A673 (cell line): ENCODE results near the gene PGBD5. TPM values are rescaled to one million over a fixed set of nuclear protein-coding genes. Genes with fewer than 3 reads are reported as not detected.

Source experiments
- BruUV-seq: library from RNA; stranded (reverse); fragments of 400-500 nt; replicated peaks from 2 replicates; lab custom pipeline; 2021; lab: Mats Ljungman, UMichigan
- CTCF ChIA-PET: fragments of 300-600 bp; sonication (Branson Sonifier 250); formaldehyde crosslinking; loops from one replicate; lab custom pipeline; 2022; ENCODE audit warnings: antibody characterized with exemption; lab: Charles Lee
- POLR2A ChIA-PET: fragments of 300-600 bp; sonication (Branson Sonifier 250); formaldehyde crosslinking; loops from one replicate; lab custom pipeline; 2022; ENCODE audit warnings: antibody characterized with exemption; ENCODE audit not compliant: low non-redundant PET; lab: Charles Lee
- DNase-seq: peaks from one replicate; pipeline ENCODE4 v3.0.0-alpha.2; 2015; ENCODE audit warnings: low spot score
- H3K27ac ChIP-seq: fragments of 200-600 bp; sonication (generic); 2 replicates; pipeline ENCODE4 v1.5.1; 2016; ENCODE audit warnings: mixed run types, low read depth, mild to moderate bottlenecking, mixed read lengths, antibody characterized with exemption, low read length; ENCODE audit not compliant: poor library complexity, severe bottlenecking
- H3K27me3 ChIP-seq: fragments of 200-600 bp; sonication (generic); replicated peaks from 2 replicates; pipeline ENCODE4 v1.6.1; 2017; ENCODE audit warnings: mixed run types, low read depth, mild to moderate bottlenecking, mixed read lengths, antibody characterized with exemption, low read length; ENCODE audit not compliant: insufficient read depth, poor library complexity
- H3K36me3 ChIP-seq: fragments of 200-600 bp; sonication (generic); 2 replicates; pipeline ENCODE4 v1.6.1; 2016; ENCODE audit warnings: mixed run types, mild to moderate bottlenecking, mixed read lengths, antibody characterized with exemption, low read length; ENCODE audit not compliant: insufficient read depth, poor library complexity, severe bottlenecking
- H3K4me1 ChIP-seq: fragments of 200-600 bp; sonication (generic); 2 replicates; pipeline ENCODE4 v1.6.1; 2017; ENCODE audit warnings: mixed run types, mild to moderate bottlenecking, mixed read lengths, antibody characterized with exemption, low read length; ENCODE audit not compliant: insufficient read depth, poor library complexity, severe bottlenecking
- H3K4me3 ChIP-seq: fragments of 200-600 bp; sonication (generic); 2 replicates; pipeline ENCODE4 v1.5.1; 2016; ENCODE audit warnings: low read depth, mixed run types, mild to moderate bottlenecking, mixed read lengths, low read length; ENCODE audit not compliant: poor library complexity, severe bottlenecking
- H3K9me3 ChIP-seq: fragments of 200-600 bp; sonication (generic); 2 replicates; pipeline ENCODE4 v1.6.1; 2016; ENCODE audit warnings: mixed run types, low read depth, mild to moderate bottlenecking, mixed read lengths, antibody characterized with exemption, low read length; ENCODE audit not compliant: poor library complexity, severe bottlenecking
- CTCF ChIP-seq: fragments of 300-800, 200-600 bp; sonication (generic); conservative IDR thresholded peaks from 2 replicates; pipeline ENCODE4 v1.5.1; 2017; ENCODE audit warnings: low read depth, mild to moderate bottlenecking, antibody characterized with exemption, low read length, moderate library complexity, mixed read lengths
- EZH2 ChIP-seq: fragments of 200-600 bp; sonication (generic); IDR thresholded peaks from 2 replicates; pipeline ENCODE4 v1.6.1; 2017; ENCODE audit warnings: borderline replicate concordance, low read depth, mild to moderate bottlenecking, mixed read lengths, antibody characterized with exemption, low read length; ENCODE audit not compliant: poor library complexity, severe bottlenecking
- intact Hi-C: fragments of 100-400 bp; cut with micrococcal nuclease; formaldehyde crosslinking; loops from one replicate; pipeline ENCODE4 v1.10.0; 2022; ENCODE audit not compliant: unreplicated experiment
- total RNA-seq: library from RNA; stranded (reverse); gene quantifications from 2 replicates; pipeline ENCODE4 v1.2.3, GENCODE V29; 2021

Gene PGBD5
- total RNA-seq, 1 experiment from 2014 or later, result 0.52 TPM

- DNase-seq, result no peak
Observed at GRCh38 chr1:230441183-230442029, 15.3 kb upstream of the PGBD5 start.

DNA sequence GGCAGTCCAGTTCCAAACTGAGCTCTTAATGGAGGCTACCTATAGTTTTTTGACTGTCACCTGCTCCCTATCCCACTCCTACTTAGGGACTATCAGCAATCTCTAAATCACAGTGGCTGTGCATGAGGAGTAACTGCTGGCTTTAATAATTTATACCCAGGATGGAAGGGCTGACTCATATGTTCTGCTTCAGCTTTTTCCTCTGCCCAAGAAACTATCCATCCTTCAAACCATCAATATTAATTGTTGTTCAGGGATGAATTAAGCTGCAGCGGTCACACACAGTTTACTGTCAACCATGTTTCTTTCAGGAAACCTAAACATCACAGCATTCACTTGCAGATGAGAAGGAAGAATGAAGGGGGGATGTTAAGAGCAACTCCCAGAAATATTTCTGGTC, 9.0 kb upstream of the PGBD5 start:
- intact Hi-C loops, result no loop called here

More at GRCh38 chr1:230441183-230442029, 15.3 kb upstream of the PGBD5 start:
- no peaks in the 10 kb centered on the region for H3K36me3 ChIP-seq
- no peaks in the 10 kb centered on the region for H3K4me1 ChIP-seq
- no TSS peak for BruUV-seq
- no peaks in the 10 kb centered on the region for H3K9me3 ChIP-seq
- peaks cover 37% of the 10 kb centered on the region for H3K27me3 ChIP-seq
- ChIA-PET POLR2A (no interaction called here), CTCF (no interaction called here)
- no peak overlapping the region for H3K27ac ChIP-seq
- TF ChIP-seq CTCF, result no peak
- no peak for TF ChIP-seq EZH2
- H3K4me3 ChIP-seq, result no peak overlapping the region
- intact Hi-C loops, result no loop called here

GRCh38 chr1:230431527-230431926, 5.4 kb upstream of the PGBD5 start:
- no peak for TF ChIP-seq CTCF
- no peak for TF ChIP-seq EZH2
- H3K4me3 ChIP-seq, result no peak overlapping the region
- no peaks in the 10 kb centered on the region for H3K36me3 ChIP-seq
- no peaks in the 10 kb centered on the region for H3K9me3 ChIP-seq
- intact Hi-C loops, result no loop called here
- POLR2A ChIA-PET, result no interaction called here
- H3K4me1 ChIP-seq, result no peaks in the 10 kb centered on the region
- DNase-seq, result no peak
- no TSS peak for BruUV-seq
- peaks cover 61% of the 10 kb centered on the region for H3K27me3 ChIP-seq
- CTCF ChIA-PET, result no interaction called here
- no peak overlapping the region for H3K27ac ChIP-seq

More for the DNA sequence above, 9.0 kb upstream of the PGBD5 start:
- CTCF ChIA-PET, result no interaction called here
- BruUV-seq, result no TSS peak
- Histone ChIP-seq H3K4me3 (no peak overlapping the region), H3K9me3 (no peaks in the 10 kb centered on the region), H3K4me1 (no peaks in the 10 kb centered on the region), H3K36me3 (no peaks in the 10 kb centered on the region), H3K27ac (no peak overlapping the region), H3K27me3 (peaks cover 39% of the 10 kb centered on the region)
- DNase-seq, result no peak
- no peak for TF ChIP-seq CTCF
- no peak for TF ChIP-seq EZH2
- POLR2A ChIA-PET, result no interaction called here
